Subcutaneous adipose tissue (tissue), 4 donors: ENCODE measurements around the gene ASPRV1. TPM values are rescaled to one million over a fixed set of nuclear protein-coding genes. Genes with fewer than 3 reads are reported as not detected.

Experiments
- total RNA-seq, 4 donors: library from RNA; depleted of rRNA; stranded (reverse); fragments of >200 nt; gene quantifications; one replicate each; pipeline ENCODE4 v1.1.0, GENCODE V29; 2016
- TF ChIP-seq, protein P1 (sequence below): fragments of 450-650 bp; IDR thresholded peaks from one replicate; pipeline ENCODE4 v1.5.1; 2016; ENCODE audit warnings: low read depth, mild to moderate bottlenecking, control low read depth, antibody characterized with exemption, moderate library complexity

ASPRV1 gene
- total RNA-seq, 4 donors from 2014 or later, result 0.98 to 3.5 (median 2.1) TPM

DNA sequence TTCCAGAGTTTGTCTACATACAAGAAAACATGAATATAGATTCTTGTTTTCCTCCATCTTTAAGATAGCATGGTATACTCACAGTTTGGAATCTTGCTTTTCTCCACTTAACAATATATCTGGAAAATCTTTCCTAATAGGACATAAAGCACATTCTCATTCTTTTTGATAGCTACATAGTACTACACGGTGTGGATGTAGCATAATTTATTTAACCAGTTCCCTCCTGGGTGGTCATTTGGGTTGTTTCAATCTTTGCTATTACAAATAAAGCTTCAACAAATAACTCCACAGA, 26.9 kb downstream of the ASPRV1 start:
- TF ChIP-seq, protein P1, sequence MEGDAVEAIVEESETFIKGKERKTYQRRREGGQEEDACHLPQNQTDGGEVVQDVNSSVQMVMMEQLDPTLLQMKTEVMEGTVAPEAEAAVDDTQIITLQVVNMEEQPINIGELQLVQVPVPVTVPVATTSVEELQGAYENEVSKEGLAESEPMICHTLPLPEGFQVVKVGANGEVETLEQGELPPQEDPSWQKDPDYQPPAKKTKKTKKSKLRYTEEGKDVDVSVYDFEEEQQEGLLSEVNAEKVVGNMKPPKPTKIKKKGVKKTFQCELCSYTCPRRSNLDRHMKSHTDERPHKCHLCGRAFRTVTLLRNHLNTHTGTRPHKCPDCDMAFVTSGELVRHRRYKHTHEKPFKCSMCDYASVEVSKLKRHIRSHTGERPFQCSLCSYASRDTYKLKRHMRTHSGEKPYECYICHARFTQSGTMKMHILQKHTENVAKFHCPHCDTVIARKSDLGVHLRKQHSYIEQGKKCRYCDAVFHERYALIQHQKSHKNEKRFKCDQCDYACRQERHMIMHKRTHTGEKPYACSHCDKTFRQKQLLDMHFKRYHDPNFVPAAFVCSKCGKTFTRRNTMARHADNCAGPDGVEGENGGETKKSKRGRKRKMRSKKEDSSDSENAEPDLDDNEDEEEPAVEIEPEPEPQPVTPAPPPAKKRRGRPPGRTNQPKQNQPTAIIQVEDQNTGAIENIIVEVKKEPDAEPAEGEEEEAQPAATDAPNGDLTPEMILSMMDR, result no peak

DNA sequence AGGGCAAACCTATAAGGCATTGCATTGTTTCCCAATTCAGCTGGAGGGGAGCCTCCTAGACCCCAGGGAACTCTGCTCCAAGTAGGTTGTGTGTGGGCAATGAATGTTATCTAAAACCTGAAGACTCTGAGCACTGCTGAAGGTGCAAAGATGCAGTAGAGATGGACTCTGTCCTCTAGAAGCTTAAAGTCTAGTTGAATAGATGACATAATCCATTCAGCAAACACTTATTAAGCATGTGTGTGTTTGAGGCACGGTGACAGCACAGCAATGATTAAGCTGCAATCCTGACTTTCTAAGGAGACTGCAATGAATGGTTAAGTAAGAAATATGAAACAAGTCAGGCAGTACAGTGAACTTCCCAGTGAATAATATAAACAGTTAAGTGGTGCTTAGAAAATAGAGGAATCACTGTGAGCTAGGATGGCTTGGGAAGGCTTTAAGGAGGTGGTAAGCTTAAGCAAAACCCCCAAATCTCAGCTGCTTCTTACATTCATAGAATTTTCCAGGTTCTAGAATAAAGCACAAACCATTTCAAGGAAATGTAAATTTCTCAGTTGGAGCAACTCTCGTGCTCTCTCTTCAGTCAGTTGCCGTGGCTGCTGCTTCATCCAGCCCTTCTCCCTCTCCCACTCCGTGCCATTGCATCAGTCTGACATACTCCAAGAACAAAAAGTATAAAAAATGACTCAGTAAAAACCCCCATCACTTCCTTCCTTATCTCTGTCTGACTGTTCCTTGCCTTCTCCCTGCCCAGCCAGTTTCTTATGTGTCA, 27.4 kb downstream of the ASPRV1 start:
- TF ChIP-seq, protein P1, result no peak

DNA sequence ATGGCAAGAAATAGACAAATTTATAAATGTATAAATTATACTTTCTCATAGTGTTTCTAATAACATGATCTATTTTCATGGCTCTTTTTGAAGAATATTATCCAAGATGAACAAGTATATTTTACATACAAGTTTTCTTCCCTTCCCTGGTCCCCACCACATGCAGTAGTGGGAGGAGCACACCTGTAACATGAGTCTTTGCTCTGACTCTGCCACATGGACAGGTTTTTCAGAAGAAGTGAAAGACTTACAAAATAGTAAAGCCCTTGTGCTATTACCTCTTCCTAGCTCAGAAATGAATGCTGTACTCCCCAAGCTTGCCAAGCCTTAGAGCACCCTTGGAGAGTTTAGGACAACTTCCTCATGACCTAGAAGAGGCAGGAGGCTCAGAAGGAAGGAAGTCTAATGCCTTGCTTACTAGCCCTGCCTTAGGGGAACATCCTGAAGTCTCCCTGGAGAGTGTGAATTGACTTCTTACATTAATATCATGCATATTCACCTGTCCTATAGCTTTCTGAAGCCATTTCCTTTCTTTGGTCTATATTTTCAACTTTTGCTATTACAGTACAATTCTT, 28.1 kb downstream of the ASPRV1 start:
- TF ChIP-seq, protein P1, result no peak

DNA sequence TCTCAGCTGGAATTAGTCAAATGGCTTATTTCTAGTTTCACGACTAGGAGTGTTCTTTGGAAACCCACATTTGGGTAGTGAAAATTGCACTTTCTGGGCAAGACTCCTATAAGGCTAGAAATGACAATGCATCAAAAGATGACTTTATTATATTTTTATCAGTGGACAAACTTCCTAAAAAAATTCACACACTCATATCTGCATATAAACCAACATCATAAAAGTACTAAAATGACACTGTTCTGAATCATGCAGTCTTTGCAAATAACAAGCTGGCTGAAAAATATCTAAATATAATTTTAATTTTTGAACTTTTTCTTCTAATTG, 28.9 kb downstream of the ASPRV1 start:
- TF ChIP-seq, protein P1, result no peak

DNA sequence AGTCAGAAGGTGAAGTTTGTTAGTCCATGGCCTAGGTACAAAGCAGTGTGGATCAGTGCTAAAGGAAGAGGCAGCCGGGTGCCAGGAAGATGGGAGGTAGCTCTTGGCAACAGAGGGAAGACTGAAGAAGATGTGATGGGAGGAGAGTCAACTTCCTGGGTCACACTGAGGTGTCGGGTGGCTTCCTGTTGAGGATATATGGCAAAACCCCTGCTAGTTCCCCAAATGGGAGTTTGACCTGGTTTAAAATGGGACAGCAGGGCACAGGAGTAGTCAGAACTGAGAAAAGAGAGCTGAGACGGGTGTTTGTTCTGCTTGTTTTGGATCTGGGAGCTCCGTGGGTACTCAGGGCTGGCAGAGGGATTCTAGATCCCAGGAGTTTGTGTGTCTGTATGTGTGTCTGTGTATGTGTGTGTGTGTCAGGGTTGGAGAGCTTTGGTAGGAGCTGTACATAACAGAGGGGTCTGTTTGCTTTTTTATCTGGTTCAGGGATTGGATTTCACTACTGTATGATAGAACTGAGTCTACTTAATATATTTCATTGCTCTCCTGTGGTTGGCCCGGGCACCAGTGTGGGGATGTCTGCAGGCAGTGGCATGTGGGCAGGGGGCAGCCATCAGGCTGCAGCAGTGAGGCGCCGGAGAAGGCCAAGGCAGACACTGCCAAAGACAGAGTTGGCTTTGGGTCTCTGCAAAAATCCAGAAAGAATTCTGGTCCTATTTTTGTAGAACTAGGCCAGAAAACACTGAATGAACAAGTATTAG, 29.4 kb downstream of the ASPRV1 start:
- TF ChIP-seq, protein P1, result no peak

DNA sequence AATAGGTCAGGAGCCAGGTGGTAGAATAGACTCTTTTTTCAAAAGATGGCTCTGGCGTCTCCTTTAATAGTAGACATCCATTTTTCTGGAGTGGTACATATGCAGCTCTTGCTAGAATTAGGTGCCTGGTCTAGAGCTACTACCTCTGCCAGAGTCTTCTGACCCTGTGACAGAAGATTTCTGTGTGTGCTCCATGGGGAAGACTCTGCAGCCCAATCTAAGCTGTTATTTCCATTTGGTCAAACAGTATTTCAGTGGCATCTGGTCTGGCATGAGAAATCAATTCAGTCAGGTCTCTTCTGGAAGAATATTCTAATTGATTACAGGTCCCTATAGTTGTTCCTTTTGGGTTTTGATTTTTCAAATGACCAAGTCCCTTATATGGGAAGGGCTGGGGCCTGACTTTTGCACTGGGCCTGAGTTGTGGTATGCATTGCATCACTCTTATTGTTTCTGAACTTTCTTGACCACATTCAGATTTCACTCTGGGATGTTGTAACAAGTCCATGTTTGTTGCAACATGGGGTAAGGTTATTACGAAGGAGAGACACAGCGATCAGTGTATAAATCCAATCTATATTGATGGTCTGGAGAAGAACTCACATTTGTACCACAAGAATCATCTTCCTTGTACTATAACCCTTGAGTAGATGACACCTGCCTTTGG, 34.4 kb downstream of the ASPRV1 start:
- TF ChIP-seq, protein P1, result no peak

DNA sequence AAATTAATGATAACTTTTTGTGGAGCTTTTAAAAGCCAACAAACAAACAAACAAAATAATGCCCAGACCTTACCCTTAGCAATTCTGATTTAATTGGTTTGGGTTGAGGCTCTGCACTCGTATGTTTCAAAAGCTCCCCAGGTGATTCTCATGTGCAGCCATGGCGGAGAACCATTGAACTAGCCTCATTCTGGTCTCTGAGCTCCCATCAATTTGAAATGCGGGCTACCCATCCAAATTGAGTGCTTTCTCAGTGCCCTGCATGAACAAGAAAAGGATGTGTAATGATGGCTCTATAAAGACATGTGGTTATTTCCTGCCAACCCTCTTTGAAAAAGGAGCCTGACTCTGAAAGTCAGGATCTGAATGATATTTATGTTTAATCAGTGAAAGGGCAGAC, 38.3 kb downstream of the ASPRV1 start:
- TF ChIP-seq, protein P1, result no peak
